Uterus (tissue), 4 donors: Measurements from ENCODE around the gene RALGPS2. TPM values are rescaled to one million over a fixed set of nuclear protein-coding genes. Genes with fewer than 3 reads are reported as not detected.

Experiments used
- DNase-seq, 2 donors: peaks; one replicate each; pipeline ENCODE4 v3.0.0-alpha.2; 2019 to 2020
- H3K27ac ChIP-seq, 2 donors: fragments of 200-600 bp; sonication (generic); 1 replicate in 1 of 2; 2 replicates in 1 of 2; pipeline ENCODE4 v1.5.1; 2016 to 2018
- H3K27me3 ChIP-seq, 2 donors: fragments of 200-600 bp; sonication (generic); one replicate each; pipeline ENCODE4 v1.5.1; 2018 to 2019; ENCODE audit warnings: control low read depth in 1 of 2
- H3K36me3 ChIP-seq, 2 donors: fragments of 200-600 bp; sonication (generic); one replicate each; pipeline ENCODE4 v1.5.1; 2019; ENCODE audit warnings: control low read depth in 1 of 2
- H3K4me1 ChIP-seq, 2 donors: fragments of 200-600 bp; sonication (generic); one replicate each; pipeline ENCODE4 v1.5.1; 2018 to 2019; ENCODE audit warnings: control low read depth in 1 of 2
- H3K4me3 ChIP-seq, 2 donors: fragments of 200-600 bp; sonication (generic); 1 replicate in 1 of 2; 2 replicates in 1 of 2; pipeline ENCODE4 v1.5.1; 2018 to 2019; ENCODE audit warnings: mild to moderate bottlenecking in 1 of 2
- H3K9me3 ChIP-seq, 2 donors: fragments of 200-600 bp; sonication (generic); one replicate each; pipeline ENCODE4 v1.5.1; 2019; ENCODE audit warnings: control low read depth in 1 of 2
- CTCF ChIP-seq, 4 experiments: fragments of 200-600 bp in 2 of 4; fragments of 450-650 bp in 2 of 4; sonication (generic) in 2 of 4; IDR thresholded peaks; one replicate each; pipeline ENCODE4 v1.5.1; 2016 to 2019; ENCODE audit warnings: antibody characterized with exemption in 4 of 4, mild to moderate bottlenecking in 2 of 4, moderate library complexity in 1 of 4
- POLR2A ChIP-seq, 2 donors: fragments of 450-650 bp; IDR thresholded peaks; one replicate each; pipeline ENCODE4 v1.6.1; 2016; ENCODE audit warnings: antibody characterized with exemption in 2 of 2, mild to moderate bottlenecking in 1 of 2, moderate library complexity in 1 of 2
- intact Hi-C: fragments of 100-400 bp; cut with DNase I; formaldehyde crosslinking; loops from one replicate; pipeline ENCODE4 v1.15.1; 2023; ENCODE audit warnings: low total_unique reads
- total RNA-seq, 4 donors: library from RNA; depleted of rRNA in 3 of 4; stranded (reverse); fragments of >200 nt in 3 of 4; gene quantifications; one replicate each; pipeline versions ENCODE4 v1.1.0 to v1.2.4, GENCODE V29; 2014 to 2023
- donor health status: DM: yes; HTN: yes; CAD: no.

RALGPS2 gene
- total RNA-seq, 4 donors from 2014 or later, result 4.9 to 109 (median 24.7) TPM

- H3K36me3 ChIP-seq, result no peaks in the 10 kb centered on the region
- DNase-seq, result peak in 1 of 2 donors; percentile 27
- intact Hi-C loops, result no loop called here
- no peaks in the 10 kb centered on the region for H3K27me3 ChIP-seq
- no peak overlapping the region for H3K4me3 ChIP-seq
- peak overlapping the region; percentile 88 to 96 for H3K27ac ChIP-seq
- peaks cover 5 to 25% of the 10 kb centered on the region in 2 donors for H3K4me1 ChIP-seq
- no peak for TF ChIP-seq CTCF (IDR thresholded peaks at IDR 0.05)
- no peak for TF ChIP-seq POLR2A (IDR thresholded peaks at IDR 0.05)
- no peaks in the 10 kb centered on the region for H3K9me3 ChIP-seq
Observed at GRCh38 chr1:178941261-178941689, 216.2 kb downstream of the RALGPS2 start.

GRCh38 chr1:178941849-178942248 is 216.8 kb downstream of the RALGPS2 start:
- intact Hi-C loops, result no loop called here
- Histone ChIP-seq H3K27me3 (no peaks in the 10 kb centered on the region), H3K27ac (peak overlapping the region; percentile 88 to 96), H3K4me1 (peaks cover 5 to 25% of the 10 kb centered on the region in 2 donors), H3K9me3 (no peaks in the 10 kb centered on the region), H3K4me3 (no peak overlapping the region), H3K36me3 (no peaks in the 10 kb centered on the region)
- no peak for DNase-seq
- TF ChIP-seq CTCF (IDR thresholded peaks at IDR 0.05), result no peak
- no peak for TF ChIP-seq POLR2A (IDR thresholded peaks at IDR 0.05)

- H3K4me1 ChIP-seq, result peaks cover 5 to 25% of the 10 kb centered on the region in 2 donors
- no peak overlapping the region for H3K4me3 ChIP-seq
- H3K27me3 ChIP-seq, result no peaks in the 10 kb centered on the region
- H3K9me3 ChIP-seq, result no peaks in the 10 kb centered on the region
- H3K36me3 ChIP-seq, result no peaks in the 10 kb centered on the region
- intact Hi-C loops, result no loop called here
- no peak for DNase-seq
- H3K27ac ChIP-seq, result peak overlapping the region in 1 of 2 donors; percentile 88
- no peak for TF ChIP-seq POLR2A (IDR thresholded peaks at IDR 0.05)
- no peak for TF ChIP-seq CTCF (IDR thresholded peaks at IDR 0.05)
Observed at GRCh38 chr1:178942285-178943198, 217.5 kb downstream of the RALGPS2 start.

- no peak for TF ChIP-seq CTCF (IDR thresholded peaks at IDR 0.05)
- TF ChIP-seq POLR2A (IDR thresholded peaks at IDR 0.05), result no peak
- H3K27me3 ChIP-seq, result no peaks in the 10 kb centered on the region
- H3K9me3 ChIP-seq, result no peaks in the 10 kb centered on the region
- DNase-seq, result no peak
- H3K27ac ChIP-seq, result no peak overlapping the region
- H3K36me3 ChIP-seq, result no peaks in the 10 kb centered on the region
- intact Hi-C loops, result no loop called here
- no peak overlapping the region for H3K4me3 ChIP-seq
- H3K4me1 ChIP-seq, result peaks cover 5 to 19% of the 10 kb centered on the region in 2 donors
Observed at GRCh38 chr1:178944729-178945128, 219.7 kb downstream of the RALGPS2 start.

GRCh38 chr1:178945763-178946266 is 220.8 kb downstream of the RALGPS2 start:
- intact Hi-C loops, result no loop called here
- H3K27ac ChIP-seq, result peak overlapping the region; percentile 24 to 30
- no peak overlapping the region for H3K4me3 ChIP-seq
- peak in 1 of 2 donors; percentile 53 for DNase-seq
- TF ChIP-seq POLR2A (IDR thresholded peaks at IDR 0.05), result no peak
- no peak for TF ChIP-seq CTCF (IDR thresholded peaks at IDR 0.05)
- no peaks in the 10 kb centered on the region for H3K36me3 ChIP-seq
- no peaks in the 10 kb centered on the region for H3K9me3 ChIP-seq
- no peaks in the 10 kb centered on the region for H3K27me3 ChIP-seq
- H3K4me1 ChIP-seq, result peaks cover 0 to 10% of the 10 kb centered on the region in 2 donors
